Parathyroid adenoma (tissue), 2 donors: ENCODE data around the gene TEX47.

Experiments used
- H2AFZ ChIP-seq: fragments of 300-600 bp; sonication (generic); one replicate; pipeline ENCODE4 v1.7.0; 2017; ENCODE audit warnings: antibody characterized with exemption, mild to moderate bottlenecking
- H3K27ac ChIP-seq: fragments of 300-600 bp; sonication (generic); one replicate; pipeline ENCODE4 v1.7.0; 2017
- H3K27me3 ChIP-seq: fragments of 300-600 bp; sonication (generic); one replicate; pipeline ENCODE4 v1.7.0; 2017; ENCODE audit warnings: low read length; ENCODE audit not compliant: control insufficient read depth, insufficient read depth
- H3K36me3 ChIP-seq: fragments of 300-600 bp; sonication (generic); one replicate; pipeline ENCODE4 v1.7.0; 2017; ENCODE audit warnings: low read length; ENCODE audit not compliant: control insufficient read depth, insufficient read depth
- H3K4me1 ChIP-seq: fragments of 300-600 bp; sonication (generic); one replicate; pipeline ENCODE4 v1.7.0; 2017; ENCODE audit warnings: control low read depth
- H3K4me2 ChIP-seq: fragments of 300-600 bp; sonication (generic); one replicate; pipeline ENCODE4 v1.7.0; 2017; ENCODE audit warnings: low read length
- H3K4me3 ChIP-seq: fragments of 300-600 bp; sonication (generic); one replicate; pipeline ENCODE4 v1.7.0; 2017; ENCODE audit warnings: low read depth, low read length
- H3K79me2 ChIP-seq: fragments of 300-600 bp; sonication (generic); one replicate; pipeline ENCODE4 v1.7.0; 2017; ENCODE audit warnings: control low read depth
- H3K9ac ChIP-seq: fragments of 300-600 bp; sonication (generic); one replicate; pipeline ENCODE4 v1.7.0; 2017; ENCODE audit warnings: mild to moderate bottlenecking
- H3K9me3 ChIP-seq: fragments of 300-600 bp; sonication (generic); one replicate; pipeline ENCODE4 v1.7.0; 2017; ENCODE audit warnings: low read length; ENCODE audit not compliant: control insufficient read depth
- CTCF ChIP-seq: fragments of 300-600 bp; sonication (generic); IDR thresholded peaks from one replicate; pipeline ENCODE4 v1.7.0; 2017; ENCODE audit warnings: antibody characterized with exemption, mild to moderate bottlenecking
- donor health status: primary hyperparathyroidism.

The TEX47 gene

DNA sequence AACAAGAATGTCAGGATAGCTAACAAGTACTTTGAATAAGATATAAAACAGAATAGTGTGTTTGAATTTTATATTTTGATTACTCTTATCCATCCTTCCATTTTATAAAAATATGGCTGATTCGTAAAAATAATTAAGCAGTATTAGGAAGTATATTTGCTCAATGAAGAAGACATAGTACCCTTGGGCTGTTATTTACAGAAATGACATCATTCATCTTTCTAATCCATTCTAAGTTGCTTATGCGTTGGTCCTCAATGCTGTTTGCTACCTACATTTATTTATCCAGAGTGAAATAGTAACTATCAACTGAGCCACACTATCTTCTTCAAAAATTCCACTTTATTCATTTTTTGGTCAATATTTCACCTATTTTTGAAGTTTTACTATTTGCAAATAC lies 38.2 kb downstream of the TEX47 start:
- Histone ChIP-seq H3K27ac (no peak overlapping the region), H3K27me3 (peaks cover 5% of the 10 kb centered on the region)

GRCh38 chr7:88756802-88757201 lies 38.7 kb downstream of the TEX47 start:
- Histone ChIP-seq H3K27ac (no peak overlapping the region), H3K27me3 (peaks cover 5% of the 10 kb centered on the region), H3K36me3 (no peaks in the 10 kb centered on the region), H3K9me3 (no peaks in the 10 kb centered on the region), H3K4me1 (no peaks in the 10 kb centered on the region), H3K79me2 (no peaks in the 10 kb centered on the region), H2AFZ (no peak overlapping the region), H3K4me3 (no peak overlapping the region), H3K9ac (no peak overlapping the region), H3K4me2 (no peak overlapping the region)
- no peak for TF ChIP-seq CTCF

More for the DNA sequence above, 38.2 kb downstream of the TEX47 start:
- Histone ChIP-seq H3K79me2 (no peaks in the 10 kb centered on the region), H3K4me2 (no peak overlapping the region), H3K4me1 (no peaks in the 10 kb centered on the region), H3K4me3 (no peak overlapping the region), H3K36me3 (no peaks in the 10 kb centered on the region), H2AFZ (no peak overlapping the region), H3K9ac (no peak overlapping the region), H3K9me3 (no peaks in the 10 kb centered on the region)
- no peak for TF ChIP-seq CTCF

- H3K36me3 ChIP-seq = no peaks in the 10 kb centered on the region
- no peaks in the 10 kb centered on the region for H3K4me1 ChIP-seq
Observed at GRCh38 chr7:88746126-88746525, 49.4 kb downstream of the TEX47 start.

More at GRCh38 chr7:88746126-88746525, 49.4 kb downstream of the TEX47 start:
- no peak overlapping the region for H3K4me3 ChIP-seq
- no peak overlapping the region for H3K27ac ChIP-seq
- H2AFZ ChIP-seq = no peak overlapping the region
- H3K4me2 ChIP-seq = no peak overlapping the region
- no peak overlapping the region for H3K9ac ChIP-seq
- no peaks in the 10 kb centered on the region for H3K79me2 ChIP-seq
- no peaks in the 10 kb centered on the region for H3K9me3 ChIP-seq
- no peak for TF ChIP-seq CTCF
- no peaks in the 10 kb centered on the region for H3K27me3 ChIP-seq
